ENCODE measurements around the gene SEMA4G. TPM values are rescaled to one million over a fixed set of nuclear protein-coding genes. Genes with fewer than 3 reads are reported as not detected.
A peak's percentile ranks its signal among the peaks of the same experiment; 100 is the strongest.

The SEMA4G gene
- total RNA-seq, 1 experiment from 2014 or later = 29.4 TPM

- H3K79me2 ChIP-seq (ENCODE audit: insufficient read depth, low read length) = peaks cover 48% of the 10 kb centered on the region
- POLR2A ChIA-PET = no interaction called here
Measured at GRCh38 chr10:100999742-101000126, 30.4 kb downstream of the SEMA4G start, which contains the start of gene LZTS2. Gene LZTS2, plus strand, starts transcription at chr10:100999808. Its CDS starts 2,731 bp downstream, at chr10:101002539.

More at GRCh38 chr10:100999742-101000126, 30.4 kb downstream of the SEMA4G start, which contains the start of gene LZTS2:
- no TSS peak for BruUV-seq (replicated peaks)
- intact Hi-C loops (cut with micrococcal nuclease) = no loop called here
- H2AFZ ChIP-seq (ENCODE audit: low read depth, low read length, poor library complexity, severe bottlenecking) = no peak within 1 kb of the TSS
- no peaks in the 10 kb centered on the region for H3K9me3 ChIP-seq (ENCODE audit: control insufficient read depth in 1 of 2, insufficient read depth in 1 of 2, low read depth in 1 of 2, low read length in 2 of 2)
- H3K27me3 ChIP-seq (ENCODE audit: insufficient read depth, low read length) = no peaks in the 10 kb centered on the region
- TF ChIP-seq CTCF (IDR thresholded peaks at IDR 0.05 in 2 of 3, conservative IDR thresholded peaks at IDR 0.05 in 1 of 3; ENCODE audit: borderline replicate concordance in 1 of 3, insufficient read depth in 1 of 3, low read depth in 2 of 3, low read length in 2 of 3) = no peak
- TF ChIP-seq ZFX (IDR thresholded peaks at IDR 0.05) = peak; percentile 52; the same call in 1 of the 2 replicates
- no peak for TF ChIP-seq POLR2AphosphoS5 (IDR thresholded peaks at IDR 0.05; ENCODE audit: low read depth, low read length)
- H3K4me3 ChIP-seq (replicated peaks in 1 of 2; ENCODE audit: low read depth in 1 of 2, low read length in 2 of 2) = peak within 1 kb of the TSS; percentile 88 to 92
- H4K20me1 ChIP-seq (ENCODE audit: insufficient read depth) = no peaks in the 10 kb centered on the region
- CTCF ChIA-PET = interaction anchor here (0.6 to 8.3 kb wide), 6 partner anchors 10 to 118 kb away, joined by 3 to 118 read pairs (median 13); no protein-coding TSS in a partner anchor
- H3K9me2 ChIP-seq (ENCODE audit: insufficient read depth) = no peaks in the 10 kb centered on the region
- RAD21 ChIA-PET (ENCODE audit: low non-redundant PET in 1 of 2, low total read pairs in 2 of 2, uncharacterized antibody in 2 of 2, unreplicated experiment in 2 of 2) = interaction anchor here in 1 of 2 experiments (0.9 kb wide), 1 partner anchor 14 kb away, joined by 5 read pairs; no protein-coding TSS in a partner anchor
- peak within 1 kb of the TSS; percentile 87 for H3K27ac ChIP-seq (ENCODE audit: low read depth, low read length)
- H3K4me2 ChIP-seq (ENCODE audit: low read length) = peak within 1 kb of the TSS; percentile 98
- peak within 1 kb of the TSS; percentile 94 for H3K9ac ChIP-seq (ENCODE audit: low read length)
- no peak; the same call in 1 of the 2 replicates for ATAC-seq
- H3K36me3 ChIP-seq (ENCODE audit: control insufficient read depth in 1 of 2, insufficient read depth in 2 of 2, low read length in 2 of 2) = peaks cover 7 to 11% of the 10 kb centered on the region in 2 experiments; a peak in 2 of 4 replicates
- no peak for DNase-seq (ENCODE audit: low read depth, low spot score)
- peaks cover 21 to 51% of the 10 kb centered on the region in 2 experiments for H3K4me1 ChIP-seq (ENCODE audit: control insufficient read depth in 1 of 2, insufficient read depth in 2 of 2, low read length in 2 of 2)

Data from HCT116 (cell line).